ENCODE results near the gene SEPTIN10. TPM values are rescaled to one million over a fixed set of nuclear protein-coding genes. Genes with fewer than 3 reads are reported as not detected.

The SEPTIN10 gene
- total RNA-seq, 1 donor from 2014 or later: 160 TPM

DNA sequence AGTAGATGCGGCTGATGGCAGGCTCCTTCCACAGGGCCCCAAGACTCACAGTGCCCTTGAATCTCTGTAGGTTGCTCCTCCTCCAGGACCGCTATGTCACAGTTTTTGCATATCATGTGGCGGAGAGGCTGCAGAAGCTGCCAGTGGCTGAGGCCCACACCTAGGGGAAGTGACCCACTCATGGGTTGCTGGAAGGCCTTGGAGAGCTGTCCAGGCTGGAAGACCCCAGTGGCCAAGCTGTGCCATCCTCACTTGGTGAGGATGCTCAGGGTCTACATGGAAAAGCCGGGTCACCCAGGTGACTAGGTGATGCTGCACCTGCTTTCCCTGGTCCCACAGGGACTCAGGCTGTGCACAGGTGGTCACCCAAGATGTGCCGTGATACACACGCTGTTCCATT lies 90.6 kb downstream of the SEPTIN10 start:
- Histone ChIP-seq H3K4me2 (no peak overlapping the region), H3K27me3 (no peaks in the 10 kb centered on the region), H3K36me3 (no peaks in the 10 kb centered on the region), H3K9ac (no peak overlapping the region), H3K9me3 (ENCODE audit: low read depth) (no peaks in the 10 kb centered on the region), H4K20me1 (ENCODE audit: low read depth) (no peaks in the 10 kb centered on the region), H3K27ac (no peak overlapping the region), H3K4me1 (peaks cover 13% of the 10 kb centered on the region), H3K4me3 (no peak overlapping the region), H3K79me2 (ENCODE audit: low read depth) (no peaks in the 10 kb centered on the region), H2AFZ (replicated peaks) (no peak overlapping the region), H3F3A (ENCODE audit: low read depth) (no peaks in the 10 kb centered on the region)
- no peak for DNase-seq (ENCODE audit: low spot score)
- Mint-ChIP-seq H3K27me3 (ENCODE audit: insufficient read depth, low read depth) (peaks cover 4% of the 10 kb centered on the region), H3K4me1 (peaks cover 17% of the 10 kb centered on the region), H3K27ac (no peak overlapping the region), H3K4me3 (no peak overlapping the region), H3K36me3 (peaks cover 1% of the 10 kb centered on the region), H3K9me3 (peaks cover 2% of the 10 kb centered on the region)
- no peak for TF ChIP-seq EZH2 (IDR thresholded peaks at IDR 0.05)
- TF ChIP-seq, protein P1, sequence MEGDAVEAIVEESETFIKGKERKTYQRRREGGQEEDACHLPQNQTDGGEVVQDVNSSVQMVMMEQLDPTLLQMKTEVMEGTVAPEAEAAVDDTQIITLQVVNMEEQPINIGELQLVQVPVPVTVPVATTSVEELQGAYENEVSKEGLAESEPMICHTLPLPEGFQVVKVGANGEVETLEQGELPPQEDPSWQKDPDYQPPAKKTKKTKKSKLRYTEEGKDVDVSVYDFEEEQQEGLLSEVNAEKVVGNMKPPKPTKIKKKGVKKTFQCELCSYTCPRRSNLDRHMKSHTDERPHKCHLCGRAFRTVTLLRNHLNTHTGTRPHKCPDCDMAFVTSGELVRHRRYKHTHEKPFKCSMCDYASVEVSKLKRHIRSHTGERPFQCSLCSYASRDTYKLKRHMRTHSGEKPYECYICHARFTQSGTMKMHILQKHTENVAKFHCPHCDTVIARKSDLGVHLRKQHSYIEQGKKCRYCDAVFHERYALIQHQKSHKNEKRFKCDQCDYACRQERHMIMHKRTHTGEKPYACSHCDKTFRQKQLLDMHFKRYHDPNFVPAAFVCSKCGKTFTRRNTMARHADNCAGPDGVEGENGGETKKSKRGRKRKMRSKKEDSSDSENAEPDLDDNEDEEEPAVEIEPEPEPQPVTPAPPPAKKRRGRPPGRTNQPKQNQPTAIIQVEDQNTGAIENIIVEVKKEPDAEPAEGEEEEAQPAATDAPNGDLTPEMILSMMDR (IDR thresholded peaks at IDR 0.05): no peak
- no peak for TF ChIP-seq EZH2phosphoT487 (IDR thresholded peaks at IDR 0.05)

DNA sequence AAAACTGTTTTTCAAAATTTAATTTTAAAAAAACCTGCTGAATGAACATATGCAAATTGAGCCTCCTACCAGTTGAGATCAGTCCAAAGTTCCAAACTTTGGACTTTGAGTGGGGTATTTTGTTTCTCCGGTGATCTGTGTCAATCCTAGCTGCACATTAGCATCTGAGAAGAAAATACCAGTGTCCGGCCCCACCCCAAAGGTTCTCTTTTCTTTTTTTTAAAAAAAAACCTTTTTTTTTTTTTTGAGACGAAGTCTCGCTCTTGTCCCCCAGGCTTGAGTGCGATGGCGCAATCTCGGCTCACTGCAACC lies 91.7 kb downstream of the SEPTIN10 start:
- Histone ChIP-seq H3K4me2 (peak overlapping the region; percentile 27), H3K27me3 (no peaks in the 10 kb centered on the region), H3K9ac (no peak overlapping the region), H2AFZ (replicated peaks) (no peak overlapping the region), H3K79me2 (ENCODE audit: low read depth) (no peaks in the 10 kb centered on the region), H4K20me1 (ENCODE audit: low read depth) (no peaks in the 10 kb centered on the region), H3K9me3 (ENCODE audit: low read depth) (no peaks in the 10 kb centered on the region), H3F3A (ENCODE audit: low read depth) (no peaks in the 10 kb centered on the region), H3K4me3 (no peak overlapping the region), H3K27ac (no peak overlapping the region), H3K4me1 (peaks cover 13% of the 10 kb centered on the region), H3K36me3 (no peaks in the 10 kb centered on the region)
- Mint-ChIP-seq H3K27ac (no peak overlapping the region), H3K4me3 (no peak overlapping the region), H3K27me3 (ENCODE audit: insufficient read depth, low read depth) (peaks cover 4% of the 10 kb centered on the region), H3K36me3 (no peaks in the 10 kb centered on the region), H3K4me1 (peaks cover 25% of the 10 kb centered on the region), H3K9me3 (peaks cover 2% of the 10 kb centered on the region)
- TF ChIP-seq EZH2phosphoT487 (IDR thresholded peaks at IDR 0.05): no peak
- TF ChIP-seq, protein P1 (IDR thresholded peaks at IDR 0.05): no peak
- no peak for TF ChIP-seq EZH2 (IDR thresholded peaks at IDR 0.05)
- DNase-seq (ENCODE audit: low spot score): no peak

DNA sequence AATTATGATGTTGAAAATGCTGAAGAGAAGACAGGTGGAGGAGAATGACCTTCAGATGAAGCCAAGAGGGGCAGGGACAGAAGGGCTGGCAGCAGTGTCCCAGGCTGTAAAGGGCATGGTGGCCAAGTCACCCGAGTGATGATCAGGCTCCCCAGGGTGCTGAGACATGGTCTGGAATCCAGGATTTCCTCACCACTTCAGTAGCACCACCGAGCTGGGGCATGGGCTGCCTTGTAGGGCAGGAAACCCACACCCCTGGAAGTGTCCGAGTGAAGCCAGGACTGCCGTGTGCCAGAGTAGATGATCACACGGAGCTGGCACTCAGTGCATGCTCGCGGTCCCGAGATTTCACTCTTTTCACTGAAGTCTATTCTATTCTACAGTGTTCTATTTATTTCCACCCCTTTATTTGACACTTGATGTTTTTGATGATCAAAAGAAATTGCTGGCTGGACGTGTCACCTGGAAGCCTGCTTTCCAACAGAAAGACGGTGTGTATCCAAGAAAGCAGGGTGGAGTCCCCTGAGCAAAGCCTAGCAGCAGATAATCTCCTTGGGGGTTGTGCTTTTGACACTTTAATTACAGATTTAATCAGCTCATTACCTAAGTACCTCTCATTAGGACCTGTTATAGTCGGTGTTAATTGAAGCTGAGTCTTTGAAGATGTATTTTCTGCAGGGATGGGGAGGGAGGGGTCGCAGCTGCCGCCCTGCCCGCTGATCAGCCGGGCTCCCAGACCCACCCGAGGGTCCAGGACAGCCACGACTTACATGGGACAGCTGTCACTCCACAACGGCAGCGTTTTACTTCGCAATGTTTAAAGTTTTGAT lies 92.3 kb downstream of the SEPTIN10 start:
- no peaks in the 10 kb centered on the region for H3K79me2 ChIP-seq (ENCODE audit: low read depth)
- H3K36me3 ChIP-seq: no peaks in the 10 kb centered on the region
- Mint-ChIP-seq H3K36me3 (no peaks in the 10 kb centered on the region), H3K9me3 (peaks cover 2% of the 10 kb centered on the region), H3K27ac (no peak overlapping the region), H3K27me3 (ENCODE audit: insufficient read depth, low read depth) (peaks cover 4% of the 10 kb centered on the region), H3K4me1 (peaks cover 28% of the 10 kb centered on the region), H3K4me3 (no peak overlapping the region)
- H3K27ac ChIP-seq: no peak overlapping the region
- no peaks in the 10 kb centered on the region for H4K20me1 ChIP-seq (ENCODE audit: low read depth)
- no peak overlapping the region for H2AFZ ChIP-seq (replicated peaks)
- peaks cover 13% of the 10 kb centered on the region for H3K4me1 ChIP-seq
- no peaks in the 10 kb centered on the region for H3K9me3 ChIP-seq (ENCODE audit: low read depth)
- no peaks in the 10 kb centered on the region for H3F3A ChIP-seq (ENCODE audit: low read depth)
- H3K4me3 ChIP-seq: no peak overlapping the region
- no peak for TF ChIP-seq EZH2 (IDR thresholded peaks at IDR 0.05)
- TF ChIP-seq, protein P1 (IDR thresholded peaks at IDR 0.05): no peak
- TF ChIP-seq EZH2phosphoT487 (IDR thresholded peaks at IDR 0.05): no peak
- H3K4me2 ChIP-seq: peak overlapping the region; percentile 27
- no peak for DNase-seq (ENCODE audit: low spot score)
- H3K9ac ChIP-seq: no peak overlapping the region
- no peaks in the 10 kb centered on the region for H3K27me3 ChIP-seq

Data from neural progenitor cell (in vitro differentiated cells).